H4 (cell line): ENCODE results near the gene ZNF320. TPM values are rescaled to one million over a fixed set of nuclear protein-coding genes. Genes with fewer than 3 reads are reported as not detected.
"Not testable (repeated sequence)": the region's sequence is repeated elsewhere in the genome, so short reads cannot be mapped to it uniquely, and the experiment has no call there.

Source experiments
- DNase-seq: peaks from one replicate; pipeline ENCODE4 v3.0.0-alpha.2; 2015; ENCODE audit warnings: low spot score
- total RNA-seq: library from RNA; depleted of rRNA; stranded (reverse); fragments of >200 nt; shearing (Covaris generic); gene quantifications from 2 replicates; pipeline ENCODE4 v1.2.3, GENCODE V29; 2014; rRNA removed

Gene ZNF320
- total RNA-seq: 5.0 and 6.8 TPM in 2 replicates

DNA sequence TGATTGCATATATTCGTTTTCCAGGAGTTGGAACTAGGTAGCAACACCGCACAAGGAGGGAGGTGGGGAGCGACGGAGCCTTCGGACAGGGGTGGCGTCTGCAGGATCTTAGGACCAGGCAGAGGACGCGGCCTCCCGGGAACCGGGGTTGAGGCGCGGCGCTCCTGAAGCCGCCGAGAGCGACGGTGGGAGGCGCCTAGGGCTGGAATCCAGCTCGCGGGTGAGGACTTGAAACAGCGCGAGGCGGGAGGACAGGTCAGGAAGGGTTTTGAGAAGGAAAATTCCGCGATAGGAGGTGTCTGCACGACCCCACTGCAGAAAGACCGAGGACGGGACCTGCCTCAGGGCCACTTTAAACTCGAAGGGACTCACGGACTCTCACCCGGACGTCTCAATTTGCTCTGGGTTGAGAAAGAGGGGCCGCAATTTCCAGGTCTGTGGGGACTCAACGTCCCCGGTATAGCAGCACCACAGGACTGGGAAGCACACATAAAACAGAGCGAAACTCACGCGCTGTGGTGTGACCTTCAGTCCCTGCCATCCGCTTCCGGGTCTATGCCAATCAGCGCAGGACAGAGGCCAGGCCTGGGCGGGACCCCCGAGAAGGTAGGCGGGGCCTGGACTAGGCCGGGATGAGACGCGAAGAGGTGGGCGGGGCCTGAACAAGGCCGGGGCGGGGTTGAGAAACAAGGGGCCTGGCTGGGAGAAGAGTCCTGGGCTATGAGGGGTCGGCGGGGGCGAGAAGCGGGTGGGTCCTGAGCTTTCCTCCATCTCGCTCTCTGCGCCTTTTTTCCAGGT lies at the start of gene ZNF320:
Gene ZNF320 (minus strand): TSS at position 498 of the 798 bp plus-strand sequence. CDS start 7,380 bp downstream, outside the sequence.
- DNase-seq: peak; percentile 76

GRCh38 chr19:52946322-52947310 lies 49.2 kb upstream of the ZNF320 start:
- DNase-seq: no peak

GRCh38 chr19:52945652-52946321 lies 48.4 kb upstream of the ZNF320 start:
- DNase-seq: no peak

DNA sequence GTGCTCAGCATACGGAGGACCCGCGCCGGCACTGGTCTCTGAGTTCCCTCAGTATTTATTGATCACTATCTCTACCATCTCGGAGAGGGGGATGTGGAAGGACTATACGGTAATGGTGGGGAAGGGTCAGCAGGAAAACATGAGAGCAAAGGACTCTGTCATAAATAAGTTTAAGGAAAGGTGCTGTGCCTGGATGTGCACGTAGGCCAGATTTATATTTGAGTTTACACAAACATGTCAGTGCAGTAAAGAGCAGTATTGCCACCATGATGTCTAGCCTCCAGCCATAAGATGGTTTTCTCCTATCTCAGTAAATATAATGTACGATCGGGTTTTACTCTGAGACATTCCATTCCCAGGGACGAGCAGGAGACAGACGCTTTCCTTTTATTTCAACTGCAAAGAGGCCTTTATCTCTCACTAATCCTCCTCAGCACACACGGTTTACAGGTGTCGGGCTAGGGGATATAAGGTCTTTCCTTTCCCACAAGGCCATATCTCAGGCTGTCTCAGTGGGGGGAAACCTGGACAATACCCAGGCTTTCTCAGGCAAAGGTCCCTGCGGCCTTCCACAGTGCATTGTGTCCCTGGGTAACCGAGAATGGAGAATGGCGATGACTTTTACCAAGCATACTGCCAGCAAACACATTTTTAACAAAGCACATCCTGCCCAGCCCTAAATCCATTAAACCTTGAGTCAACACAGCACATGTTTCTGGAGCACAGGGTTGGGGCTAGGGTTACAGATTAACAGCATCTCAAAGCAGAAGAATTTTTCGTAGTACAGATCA lies 47.5 kb upstream of the ZNF320 start:
- DNase-seq: not testable (repeated sequence)

- DNase-seq: no peak
Observed at GRCh38 chr19:52943884-52944643, 46.6 kb upstream of the ZNF320 start.

DNA sequence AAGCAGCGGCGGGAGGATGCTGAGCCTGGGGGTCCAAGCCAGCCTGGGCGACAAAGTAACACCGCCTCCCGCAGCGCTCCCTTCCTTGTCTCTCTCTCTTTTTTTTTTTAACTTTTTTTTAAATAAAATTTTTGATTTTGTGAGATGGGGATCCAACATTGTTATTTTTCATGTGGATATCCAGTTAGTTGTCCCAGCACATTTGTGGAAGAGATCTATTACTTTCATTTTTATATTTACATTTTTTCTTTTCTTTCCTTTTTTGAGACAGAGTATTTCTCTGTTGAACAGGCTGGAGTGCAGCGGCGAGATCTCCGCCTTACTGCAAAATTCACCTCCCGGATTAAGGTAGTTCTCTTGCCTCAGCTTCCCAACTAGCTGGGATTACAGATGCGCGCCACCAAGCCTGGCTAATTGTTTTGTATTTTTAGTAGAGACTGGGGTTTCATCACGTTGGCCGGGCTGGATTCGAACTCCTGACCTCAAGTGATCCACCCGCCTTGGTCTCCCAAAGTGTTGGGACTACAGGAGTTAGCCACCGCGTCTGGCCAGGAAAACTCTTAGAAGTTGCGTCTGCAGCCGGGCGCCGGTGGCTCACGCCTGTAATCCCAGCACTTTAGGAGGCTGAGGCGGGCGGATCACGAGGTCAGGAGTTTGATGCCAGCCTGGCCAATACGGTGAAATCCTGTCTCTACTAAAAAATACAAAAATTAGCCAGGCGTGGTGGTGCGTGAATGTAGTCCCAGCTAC lies 45.9 kb upstream of the ZNF320 start:
- DNase-seq: no peak

DNA sequence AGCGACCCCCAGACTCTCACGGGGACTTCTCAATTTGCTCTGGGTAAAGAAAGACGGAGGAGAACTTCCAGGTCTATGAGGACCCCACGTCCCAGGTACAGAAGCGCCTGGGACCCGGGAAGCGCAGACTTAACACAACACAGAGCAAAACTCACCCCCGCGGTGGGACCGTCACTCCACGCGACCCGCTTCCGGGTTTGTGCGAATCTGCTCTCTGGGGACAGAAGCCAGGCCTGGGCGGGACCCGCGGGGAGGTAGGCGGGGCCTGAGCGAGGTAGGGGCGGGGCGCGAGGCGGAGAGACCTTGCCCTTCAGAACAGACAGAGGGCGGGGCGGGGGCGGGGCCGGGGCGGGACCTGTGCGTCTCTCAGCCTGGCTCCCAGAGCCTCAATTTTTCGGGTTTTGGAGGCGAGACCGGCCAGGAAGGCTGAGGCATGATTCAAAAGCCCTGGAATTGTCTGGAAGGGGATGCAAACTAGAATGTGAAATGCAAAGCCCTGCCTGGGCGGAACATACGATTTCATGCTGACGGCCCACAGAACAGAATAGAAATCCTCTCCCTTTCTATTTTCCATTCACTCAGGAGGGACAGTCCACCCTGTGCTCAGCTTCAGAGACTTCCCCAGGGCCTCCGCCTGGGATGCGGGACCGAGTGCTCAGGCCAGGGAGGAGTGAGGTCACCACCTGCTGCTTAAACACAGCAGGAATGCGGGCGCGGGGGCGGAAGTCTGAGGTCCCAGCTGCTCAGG lies 45.1 kb upstream of the ZNF320 start:
- peak; percentile 86 for DNase-seq

DNA sequence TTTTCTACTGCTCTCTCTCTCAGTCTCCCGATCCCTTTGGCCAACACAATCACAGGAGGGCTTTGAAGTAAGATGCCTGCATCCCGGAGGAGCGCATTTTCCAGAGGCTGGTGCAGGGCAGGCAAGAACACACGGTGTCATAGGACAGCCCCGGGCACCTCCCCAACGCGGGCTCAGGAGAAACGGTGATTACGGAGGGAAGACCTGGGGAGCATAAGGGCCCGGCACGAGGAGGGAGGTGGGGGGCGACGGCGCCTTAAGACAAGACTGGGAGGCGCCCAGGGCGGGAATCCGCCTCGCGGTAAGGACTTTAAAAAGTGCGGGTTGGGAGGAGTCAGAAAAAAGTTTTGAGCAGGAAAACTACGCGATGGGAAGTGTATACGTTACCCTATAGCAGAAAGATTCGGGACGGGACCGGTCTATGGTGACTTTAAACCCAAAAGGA lies 44.5 kb upstream of the ZNF320 start:
- DNase-seq: peak; percentile 34

DNA sequence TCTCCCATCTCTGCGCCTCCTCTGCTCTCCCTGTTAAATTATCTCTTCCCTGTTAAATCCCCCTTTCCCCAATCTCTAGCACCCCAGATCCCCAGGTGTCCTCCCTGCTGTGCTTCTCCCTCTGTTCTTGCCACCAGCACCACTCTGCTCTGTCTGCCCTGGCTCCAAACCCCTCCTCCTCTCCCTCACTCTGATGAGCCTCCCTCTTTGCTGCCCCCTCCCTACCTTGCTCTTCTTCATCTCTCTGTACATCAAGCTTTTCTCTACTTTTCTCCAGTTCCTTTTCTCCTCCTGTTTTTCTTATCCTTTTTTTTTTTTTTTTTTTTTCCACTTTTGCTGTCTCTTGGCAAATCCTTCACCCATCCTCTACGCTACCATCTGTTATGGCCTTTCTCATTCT lies 44.1 kb upstream of the ZNF320 start:
- DNase-seq: not testable (repeated sequence)

DNA sequence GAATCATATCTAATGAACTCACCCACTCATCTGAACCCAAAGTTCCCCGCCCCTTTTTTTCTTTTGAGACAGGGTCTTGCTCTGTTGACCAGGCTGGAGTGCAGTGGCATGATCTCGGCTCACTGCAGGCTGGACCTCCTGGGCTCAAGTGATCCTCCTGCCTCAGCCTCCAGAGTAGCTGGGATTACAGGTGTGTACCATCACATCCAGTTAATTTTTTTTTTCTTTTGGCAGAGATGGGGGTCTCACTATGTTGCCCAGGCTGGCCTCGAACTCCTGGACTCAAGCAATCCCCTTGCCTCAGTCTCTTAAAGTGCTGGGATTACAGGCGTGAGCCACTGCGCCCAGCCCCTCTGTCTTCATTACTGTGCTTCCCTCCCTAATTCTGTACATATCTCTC lies 43.5 kb upstream of the ZNF320 start:
- DNase-seq: not testable (repeated sequence)

DNA sequence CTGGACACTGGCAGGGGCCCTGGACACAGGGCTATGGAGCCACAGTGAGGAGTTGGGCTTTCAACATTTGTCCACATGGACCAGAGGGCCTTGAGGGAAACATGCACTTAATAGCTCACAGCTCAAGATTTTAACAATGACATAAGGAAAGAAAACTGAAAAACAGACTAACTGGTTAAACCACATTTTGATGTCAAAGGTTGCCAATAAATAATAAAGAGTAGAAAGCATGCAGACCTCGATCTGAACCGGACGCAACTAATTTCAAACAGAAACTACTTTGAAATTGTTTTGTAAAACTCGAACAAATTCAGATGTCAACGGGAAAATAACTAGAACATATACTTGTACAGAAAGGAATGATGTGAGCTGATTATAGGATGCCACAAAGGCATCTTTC lies 41.3 kb upstream of the ZNF320 start:
- DNase-seq: no peak

GRCh38 chr19:52936954-52937325 lies 39.5 kb upstream of the ZNF320 start:
- DNase-seq: no peak

DNA sequence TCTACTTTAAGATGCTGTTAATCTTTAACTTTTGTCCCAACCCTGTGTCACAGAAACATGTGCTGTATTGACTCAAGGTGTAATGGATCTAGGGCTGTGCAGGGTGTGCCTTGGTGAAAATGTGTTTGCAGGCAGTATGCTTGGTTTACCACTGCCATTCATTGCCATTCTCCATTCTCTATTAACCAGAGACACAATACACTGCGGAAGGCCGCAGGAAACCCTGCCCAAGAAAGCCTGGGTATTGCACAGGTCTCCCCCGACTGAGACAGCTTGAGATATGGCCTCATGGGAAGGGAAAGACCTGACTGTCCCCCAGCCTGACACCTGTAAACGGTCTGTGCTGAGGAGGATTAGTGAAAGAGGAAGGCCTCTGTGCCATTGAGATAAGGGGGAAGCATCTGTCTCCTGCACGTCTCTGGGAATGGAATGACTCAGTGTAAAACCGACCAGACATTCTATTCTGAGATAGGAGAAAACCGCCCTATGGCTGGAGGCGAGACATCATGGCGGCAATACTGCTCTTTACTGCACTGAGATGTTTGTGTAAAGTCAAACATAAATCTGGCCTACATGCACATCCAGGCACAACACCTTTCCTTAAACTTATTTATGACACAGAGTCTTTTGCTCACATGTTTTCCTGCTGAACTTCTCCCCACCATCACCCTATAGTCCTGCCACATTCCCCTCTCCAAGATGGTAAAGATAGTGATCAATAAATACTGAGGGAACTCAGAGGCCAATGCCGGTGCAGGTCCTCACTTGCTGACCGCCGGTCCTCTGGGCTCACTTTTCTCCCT lies 38.9 kb upstream of the ZNF320 start:
- DNase-seq: no peak

- peak; percentile 91 for DNase-seq
Observed at GRCh38 chr19:52935434-52935833, 38.0 kb upstream of the ZNF320 start.

DNA sequence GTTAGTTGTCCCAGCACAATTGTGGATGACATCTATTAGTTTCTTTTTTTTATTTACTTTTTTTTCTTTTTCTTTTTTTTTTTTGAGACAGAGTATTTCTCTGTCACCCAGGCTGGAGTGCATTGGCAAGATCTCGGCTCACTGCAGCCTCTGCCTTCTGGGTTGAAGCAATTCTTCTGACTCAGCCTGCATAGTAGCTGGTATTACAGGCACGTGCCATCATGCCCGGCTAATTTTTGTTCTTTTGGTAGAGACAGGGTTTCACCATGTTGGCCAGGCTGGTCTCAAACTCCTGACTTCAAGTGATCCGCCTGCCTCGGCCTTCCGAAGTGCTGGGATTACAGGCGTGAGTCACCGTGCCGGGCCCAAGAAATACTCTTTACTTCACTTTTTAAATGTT lies 27.2 kb upstream of the ZNF320 start:
- DNase-seq: not testable (repeated sequence)

DNA sequence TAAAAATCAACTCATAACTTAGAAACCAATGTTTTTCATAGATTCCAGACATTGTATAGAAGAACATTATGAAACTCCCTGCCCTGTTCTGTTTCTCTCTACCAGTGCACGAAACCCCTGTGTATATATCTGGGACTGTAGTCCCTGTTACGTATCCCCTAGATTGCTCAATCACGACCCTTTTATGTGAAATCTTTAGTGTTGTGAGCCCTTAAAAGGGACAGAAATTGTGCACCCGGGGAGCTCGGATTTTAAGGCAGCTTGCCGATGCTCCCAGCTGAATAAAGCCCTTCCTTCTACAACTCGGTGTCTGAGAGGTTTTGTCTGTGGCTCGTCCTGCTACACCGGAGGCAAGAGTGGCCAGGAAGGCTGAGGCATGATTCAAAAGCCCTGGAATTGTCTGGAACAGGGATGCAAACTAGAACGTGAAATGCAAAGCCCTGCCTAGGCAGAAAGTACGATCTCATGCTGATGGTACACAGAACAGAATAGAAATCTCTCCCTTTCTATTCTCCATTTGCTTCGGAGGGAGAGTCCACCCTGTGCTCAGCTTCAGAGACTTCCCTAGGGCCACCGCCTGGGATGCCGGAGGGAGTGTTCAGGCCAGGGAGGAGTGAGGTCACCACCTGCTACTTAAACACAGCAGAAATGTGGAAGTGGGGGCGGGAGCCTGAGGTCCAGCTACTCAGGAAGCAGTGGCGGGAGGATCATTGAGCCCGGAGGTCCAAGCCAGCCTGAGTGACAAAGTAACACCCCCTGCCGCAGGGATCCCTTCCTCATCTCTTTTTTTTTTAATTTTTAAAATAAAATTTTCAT lies 26.6 kb upstream of the ZNF320 start:
- DNase-seq: no peak
